Large intestine (tissue), 3 donors: Measurements from ENCODE around the gene PLCXD1. TPM values are rescaled to one million over a fixed set of nuclear protein-coding genes. Genes with fewer than 3 reads are reported as not detected.

ENCODE experiments used
- DNase-seq, 2 donors: peaks; one replicate each; pipeline versions ENCODE4 v3.0.0 to v3.0.0-alpha.2; 2013
- H3K27ac ChIP-seq: one replicate; pipeline ENCODE4 v1.5.1; 2013; ENCODE audit warnings: low read length
- H3K27me3 ChIP-seq: 2 replicates; pipeline ENCODE4 v1.6.1; 2013; ENCODE audit warnings: low read length; ENCODE audit not compliant: control insufficient read depth, insufficient read depth
- H3K36me3 ChIP-seq: 2 replicates; pipeline ENCODE4 v1.6.1; 2013; ENCODE audit warnings: low read length; ENCODE audit not compliant: control insufficient read depth, insufficient read depth
- H3K4me1 ChIP-seq: one replicate; pipeline ENCODE4 v1.6.1; 2013; ENCODE audit warnings: low read length; ENCODE audit not compliant: control insufficient read depth, insufficient read depth
- H3K4me3 ChIP-seq: one replicate; pipeline ENCODE4 v1.5.1; 2013; ENCODE audit warnings: low read length
- H3K9me3 ChIP-seq: one replicate; pipeline ENCODE4 v1.6.1; 2013; ENCODE audit warnings: mild to moderate bottlenecking, low read depth, low read length, moderate library complexity; ENCODE audit not compliant: control insufficient read depth
- WGBS: methylation state at CpG from one replicate; pipeline ENCODE4 v1.1.5; 2013; ENCODE audit warnings: low lambda C conversion rate; ENCODE audit not compliant: insufficient coverage; 5-methylcytosine and 5-hydroxymethylcytosine counted together
- polyA plus RNA-seq: library from polyadenylated mRNA; unstranded; fragments of 120-200 nt; gene quantifications from one replicate; pipeline ENCODE4 v1.2.1, GENCODE V29; 2013

The PLCXD1 gene
- polyA plus RNA-seq, 1 donor: 36.4 TPM

DNA sequence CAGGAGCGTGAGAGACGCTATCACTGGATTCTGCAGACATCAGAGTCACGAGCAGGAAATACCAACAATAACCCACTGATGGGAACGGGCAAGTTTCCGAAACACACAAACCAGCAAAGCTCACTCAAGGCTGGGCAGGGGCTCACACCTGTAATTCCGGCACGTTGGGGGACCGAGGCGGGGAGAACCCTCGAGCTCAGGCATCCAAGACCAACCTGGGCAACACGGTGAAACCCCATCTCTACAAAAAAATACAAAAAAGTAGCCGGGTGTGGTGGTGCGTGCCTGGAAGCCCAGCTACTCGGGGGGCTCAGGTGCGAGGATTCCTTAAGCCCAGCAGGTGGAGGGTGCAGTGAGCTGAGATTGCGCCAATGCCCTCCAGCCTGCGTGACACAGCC is 54.6 kb downstream of the PLCXD1 start:
- Histone ChIP-seq H3K9me3 (peaks cover 61% of the 10 kb centered on the region), H3K4me3 (no peak overlapping the region), H3K27ac (no peak overlapping the region), H3K27me3 (peaks cover 17% of the 10 kb centered on the region), H3K36me3 (peaks cover 32% of the 10 kb centered on the region), H3K4me1 (peaks cover 3% of the 10 kb centered on the region)
- WGBS: no CpG with 5 or more reads among the region's 17 CpGs
- no peak for DNase-seq

DNA sequence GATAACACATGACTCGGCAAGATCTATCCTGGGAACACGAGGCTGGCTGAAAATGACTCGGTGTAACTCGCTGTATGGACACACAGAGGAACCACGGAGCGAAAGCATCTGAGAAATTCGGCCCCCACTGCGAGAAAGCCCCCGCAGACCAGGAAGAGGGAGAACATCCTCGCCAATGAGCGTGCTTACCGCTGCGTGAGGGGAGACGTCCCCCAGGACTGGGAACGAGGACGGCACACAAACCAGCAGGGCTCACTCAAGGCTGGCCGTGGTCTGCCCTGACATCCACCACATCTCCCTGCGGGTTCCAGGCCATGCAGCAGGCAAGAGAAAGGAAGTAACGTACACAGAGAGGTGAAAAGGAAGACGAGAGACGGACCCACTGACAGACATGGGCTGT is 55.0 kb downstream of the PLCXD1 start:
- peaks cover 62% of the 10 kb centered on the region for H3K9me3 ChIP-seq
- DNase-seq: no peak
- H3K4me1 ChIP-seq: peaks cover 3% of the 10 kb centered on the region
- H3K27ac ChIP-seq: no peak overlapping the region
- H3K4me3 ChIP-seq: no peak overlapping the region
- H3K27me3 ChIP-seq: peaks cover 13% of the 10 kb centered on the region
- WGBS: 100% methylated on average over 4 of the region's 21 CpGs
- H3K36me3 ChIP-seq: peaks cover 32% of the 10 kb centered on the region

DNA sequence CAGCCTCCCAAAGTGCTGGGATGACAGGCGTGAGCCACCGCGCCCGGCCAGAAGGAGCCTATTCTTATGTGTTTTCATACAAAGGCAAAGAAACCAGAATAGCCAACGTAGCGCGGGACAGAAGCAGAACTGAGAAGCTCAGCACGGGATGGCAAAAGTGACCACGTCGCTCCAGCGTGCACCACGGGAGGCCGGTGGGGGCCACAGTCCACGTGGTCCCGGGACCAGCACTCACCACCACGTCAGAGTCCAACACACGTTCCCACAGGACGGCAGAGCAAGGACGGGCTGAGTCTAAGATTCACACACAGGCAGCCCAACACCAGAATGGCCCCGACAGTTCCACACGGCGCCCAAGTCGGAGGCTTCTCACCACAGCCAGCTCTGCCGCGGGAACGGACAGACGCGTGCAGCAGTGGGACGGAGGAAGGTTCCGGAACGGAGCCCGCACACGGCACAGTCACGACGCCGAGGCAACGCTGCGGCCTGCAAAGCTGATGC is 56.2 kb downstream of the PLCXD1 start:
- no peak overlapping the region for H3K4me3 ChIP-seq
- no peaks in the 10 kb centered on the region for H3K4me1 ChIP-seq
- no peak for DNase-seq
- H3K9me3 ChIP-seq: peaks cover 70% of the 10 kb centered on the region
- H3K27me3 ChIP-seq: peaks cover 1% of the 10 kb centered on the region
- no peak overlapping the region for H3K27ac ChIP-seq
- H3K36me3 ChIP-seq: peaks cover 32% of the 10 kb centered on the region
- WGBS: no CpG with 5 or more reads among the region's 38 CpGs

DNA sequence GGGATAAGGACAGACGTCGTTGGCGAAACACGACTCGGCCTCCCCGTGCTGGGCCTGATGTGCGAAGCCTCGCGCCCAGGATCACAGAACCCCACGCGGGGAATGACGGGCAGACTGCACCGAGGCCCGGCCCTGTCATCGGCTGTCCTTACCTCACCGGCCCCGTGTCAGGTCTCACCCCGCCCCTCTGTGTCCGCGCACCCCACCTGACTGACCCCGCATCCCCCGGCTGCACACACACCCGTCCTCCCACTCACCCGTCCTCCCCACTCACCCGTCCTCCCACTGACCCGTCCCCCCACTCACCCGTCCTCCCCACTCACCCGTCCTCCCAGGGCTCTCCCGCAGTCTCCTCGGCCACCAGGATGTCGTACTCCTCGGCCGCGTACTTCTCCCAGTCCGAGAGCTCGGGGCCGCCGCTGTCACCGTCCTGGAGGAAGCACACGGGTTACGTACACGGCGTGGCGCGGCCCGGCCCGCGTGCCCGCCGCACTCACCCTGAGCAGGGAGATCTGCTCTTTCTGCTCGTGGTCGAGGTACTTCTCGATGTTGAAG is 57.2 kb downstream of the PLCXD1 start:
- peaks cover 29% of the 10 kb centered on the region for H3K36me3 ChIP-seq
- no peaks in the 10 kb centered on the region for H3K27me3 ChIP-seq
- H3K4me3 ChIP-seq: no peak overlapping the region
- no peaks in the 10 kb centered on the region for H3K4me1 ChIP-seq
- peaks cover 68% of the 10 kb centered on the region for H3K9me3 ChIP-seq
- no peak for DNase-seq
- no CpG with 5 or more reads among the region's 53 CpGs for WGBS
- no peak overlapping the region for H3K27ac ChIP-seq

DNA sequence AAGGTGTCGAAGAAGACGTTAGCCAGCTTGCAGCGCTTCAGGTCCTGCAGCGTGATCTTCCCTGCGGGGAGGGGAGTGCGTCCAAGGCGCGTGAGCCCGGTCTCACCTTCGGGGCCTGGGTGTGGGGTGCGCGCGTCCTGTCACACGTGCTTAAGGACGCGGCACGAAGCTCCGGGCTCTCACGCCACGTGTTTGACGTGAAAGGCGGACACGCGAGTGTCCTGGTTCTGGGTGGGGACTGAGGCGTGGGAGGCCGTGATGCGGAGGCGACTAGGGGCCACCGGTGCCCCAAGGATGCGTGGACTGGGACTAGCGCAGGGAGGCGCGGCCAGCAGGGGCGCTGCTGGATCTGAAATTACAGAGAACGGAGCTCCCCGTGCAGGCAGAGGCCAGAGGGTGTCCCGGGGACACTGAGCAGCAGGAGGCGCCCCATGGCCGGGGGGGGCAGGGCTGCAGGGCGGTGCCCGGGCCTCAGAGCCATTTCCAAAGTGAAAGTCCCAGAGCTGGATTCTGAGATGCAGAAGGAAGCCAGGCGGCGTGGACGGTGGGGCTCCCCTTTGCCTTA is 57.7 kb downstream of the PLCXD1 start:
- Histone ChIP-seq H3K4me3 (no peak overlapping the region), H3K9me3 (peaks cover 65% of the 10 kb centered on the region), H3K27ac (no peak overlapping the region), H3K4me1 (no peaks in the 10 kb centered on the region), H3K36me3 (peaks cover 25% of the 10 kb centered on the region), H3K27me3 (no peaks in the 10 kb centered on the region)
- no peak for DNase-seq
- no CpG with 5 or more reads among the region's 44 CpGs for WGBS

DNA sequence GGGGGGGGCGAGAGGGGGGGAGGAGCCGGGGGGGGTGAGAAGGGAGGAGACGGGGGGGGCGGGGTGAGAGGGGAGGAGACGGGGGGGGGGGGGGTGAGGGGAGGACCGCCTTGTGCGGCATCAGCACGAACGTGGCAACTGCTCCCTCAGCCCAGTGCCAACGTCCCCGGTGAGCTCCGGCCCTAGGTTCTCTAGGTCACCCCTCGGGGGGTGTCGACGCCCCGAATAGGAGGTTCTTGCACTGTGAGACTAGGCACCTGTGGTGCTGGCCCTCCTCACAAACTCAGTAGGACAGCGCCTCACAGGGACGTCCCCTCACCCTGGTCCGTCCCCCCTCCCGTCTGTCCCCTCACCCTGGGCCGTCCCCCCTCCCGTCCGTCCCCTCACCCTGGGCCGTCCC is 58.9 kb downstream of the PLCXD1 start:
- no peak for DNase-seq
- no peaks in the 10 kb centered on the region for H3K27me3 ChIP-seq
- H3K27ac ChIP-seq: no peak overlapping the region
- H3K9me3 ChIP-seq: peaks cover 64% of the 10 kb centered on the region
- peaks cover 30% of the 10 kb centered on the region for H3K36me3 ChIP-seq
- H3K4me1 ChIP-seq: no peaks in the 10 kb centered on the region
- no peak overlapping the region for H3K4me3 ChIP-seq
- WGBS: no CpG with 5 or more reads among the region's 24 CpGs

DNA sequence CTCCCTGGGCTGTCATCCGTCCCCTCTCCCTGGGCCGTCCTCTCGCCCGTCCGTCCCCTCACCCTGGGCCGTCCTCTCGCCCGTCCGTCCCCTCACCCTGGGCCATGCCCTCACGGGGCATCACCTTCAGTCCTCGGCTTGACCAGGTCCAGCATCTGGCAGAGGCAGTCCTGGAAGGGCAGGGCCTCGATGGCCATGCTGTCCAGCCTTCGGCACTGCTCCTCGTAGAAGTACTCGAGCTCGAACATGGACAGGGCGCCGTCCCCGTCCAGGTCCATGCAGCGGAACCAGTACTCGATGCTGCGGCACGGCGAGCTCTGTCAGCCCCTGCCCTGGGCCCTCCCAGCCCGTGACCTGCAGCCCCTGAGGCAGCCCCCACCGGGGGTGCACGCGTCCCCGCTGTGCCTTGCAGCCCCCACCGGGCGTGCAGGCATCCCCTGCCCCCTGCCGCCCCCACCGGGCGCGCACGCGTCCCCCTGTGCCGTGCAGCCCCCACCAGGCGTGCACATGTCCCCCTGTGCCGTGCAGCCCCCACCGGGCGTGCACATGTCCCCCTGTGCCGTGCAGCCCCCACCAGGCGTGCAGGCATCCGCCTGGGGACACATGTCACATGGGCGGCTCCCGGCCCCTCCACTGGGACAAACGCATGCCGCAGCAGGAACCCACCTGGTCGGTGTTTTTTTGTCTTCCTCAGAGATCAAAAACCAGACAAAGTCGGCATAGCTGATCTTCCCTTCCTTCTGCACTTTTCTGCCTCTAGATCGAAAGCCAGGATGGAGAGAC is 59.7 kb downstream of the PLCXD1 start:
- peaks cover 64% of the 10 kb centered on the region for H3K9me3 ChIP-seq
- H3K4me1 ChIP-seq: no peaks in the 10 kb centered on the region
- no CpG with 5 or more reads among the region's 52 CpGs for WGBS
- no peaks in the 10 kb centered on the region for H3K27me3 ChIP-seq
- no peak for DNase-seq
- peaks cover 28% of the 10 kb centered on the region for H3K36me3 ChIP-seq
- no peak overlapping the region for H3K27ac ChIP-seq
- H3K4me3 ChIP-seq: no peak overlapping the region

DNA sequence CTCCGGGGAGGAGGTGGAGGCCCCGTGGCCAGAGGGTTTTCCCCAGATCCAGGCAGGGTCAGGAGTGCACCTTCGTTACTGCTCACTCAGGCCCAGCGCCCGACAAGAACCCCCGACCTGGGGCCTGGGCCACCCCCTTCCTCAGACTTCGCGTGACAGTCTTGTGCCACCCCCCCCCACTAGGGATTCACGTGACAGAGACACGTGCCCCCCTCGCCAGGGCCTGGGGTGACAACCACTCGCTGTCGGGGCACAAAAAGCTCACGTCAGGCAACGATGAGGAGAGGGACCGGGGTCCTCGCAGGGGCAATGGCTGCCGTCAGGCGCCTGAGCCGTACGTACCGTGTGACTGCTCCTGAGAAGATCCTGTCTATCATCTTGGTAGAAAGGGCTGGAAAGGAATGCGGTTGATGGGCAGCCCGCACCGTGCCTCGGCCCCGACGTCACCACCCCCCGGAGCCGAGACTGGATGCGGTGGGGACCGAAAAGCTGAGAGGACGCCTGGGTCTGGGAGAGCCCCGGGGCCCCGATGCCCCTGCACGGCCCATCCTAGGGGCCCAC is 60.4 kb downstream of the PLCXD1 start:
- DNase-seq: no peak
- no peak overlapping the region for H3K4me3 ChIP-seq
- WGBS: no CpG with 5 or more reads among the region's 36 CpGs
- H3K27me3 ChIP-seq: no peaks in the 10 kb centered on the region
- peaks cover 24% of the 10 kb centered on the region for H3K36me3 ChIP-seq
- no peaks in the 10 kb centered on the region for H3K4me1 ChIP-seq
- H3K27ac ChIP-seq: no peak overlapping the region
- peaks cover 66% of the 10 kb centered on the region for H3K9me3 ChIP-seq

DNA sequence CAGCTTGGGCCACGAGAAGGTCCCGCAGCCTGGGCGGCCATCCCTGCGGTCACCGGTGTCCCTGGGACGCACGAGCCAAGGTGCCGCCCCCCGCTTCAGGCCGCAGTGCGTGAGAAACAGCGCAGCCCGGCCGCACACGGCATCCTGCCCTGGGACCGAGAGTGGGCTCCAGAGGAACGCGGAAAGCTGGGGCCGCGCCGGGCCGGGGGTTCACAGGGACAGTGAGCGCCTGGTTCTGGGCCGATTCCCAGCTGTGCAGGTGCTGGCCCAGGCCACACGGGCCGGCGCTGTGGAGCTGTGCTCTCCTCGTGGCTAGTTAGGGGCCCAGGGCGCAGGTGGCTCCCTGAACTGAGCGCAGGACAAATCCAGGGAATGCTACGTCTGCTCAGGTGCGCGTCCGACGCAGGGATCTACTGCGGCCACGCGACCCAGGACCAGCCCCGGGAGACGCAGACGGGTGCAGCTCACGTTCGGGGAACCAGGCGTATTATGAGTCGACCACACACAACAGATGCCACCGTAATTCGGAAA is 63.3 kb downstream of the PLCXD1 start:
- no CpG with 5 or more reads among the region's 47 CpGs for WGBS
- Histone ChIP-seq H3K27ac (no peak overlapping the region), H3K9me3 (peaks cover 62% of the 10 kb centered on the region), H3K27me3 (no peaks in the 10 kb centered on the region), H3K4me3 (no peak overlapping the region), H3K36me3 (peaks cover 7% of the 10 kb centered on the region), H3K4me1 (no peaks in the 10 kb centered on the region)
- no peak for DNase-seq
